GM12873 (cell line): ENCODE results near the gene PPFIA4.

Experiments
- TF ChIP-seq, protein P1 (sequence below): IDR thresholded peaks from 2 replicates; pipeline ENCODE4 v1.5.1; 2012; ENCODE audit warnings: low read depth, mild to moderate bottlenecking, moderate library complexity, low read length, control low read depth; ENCODE audit not compliant: insufficient read depth; ENCODE audit errors: missing control alignments

Gene PPFIA4

GRCh38 chr1:203117611-203118575 lies 91.6 kb downstream of the PPFIA4 start:
- TF ChIP-seq, protein P1, sequence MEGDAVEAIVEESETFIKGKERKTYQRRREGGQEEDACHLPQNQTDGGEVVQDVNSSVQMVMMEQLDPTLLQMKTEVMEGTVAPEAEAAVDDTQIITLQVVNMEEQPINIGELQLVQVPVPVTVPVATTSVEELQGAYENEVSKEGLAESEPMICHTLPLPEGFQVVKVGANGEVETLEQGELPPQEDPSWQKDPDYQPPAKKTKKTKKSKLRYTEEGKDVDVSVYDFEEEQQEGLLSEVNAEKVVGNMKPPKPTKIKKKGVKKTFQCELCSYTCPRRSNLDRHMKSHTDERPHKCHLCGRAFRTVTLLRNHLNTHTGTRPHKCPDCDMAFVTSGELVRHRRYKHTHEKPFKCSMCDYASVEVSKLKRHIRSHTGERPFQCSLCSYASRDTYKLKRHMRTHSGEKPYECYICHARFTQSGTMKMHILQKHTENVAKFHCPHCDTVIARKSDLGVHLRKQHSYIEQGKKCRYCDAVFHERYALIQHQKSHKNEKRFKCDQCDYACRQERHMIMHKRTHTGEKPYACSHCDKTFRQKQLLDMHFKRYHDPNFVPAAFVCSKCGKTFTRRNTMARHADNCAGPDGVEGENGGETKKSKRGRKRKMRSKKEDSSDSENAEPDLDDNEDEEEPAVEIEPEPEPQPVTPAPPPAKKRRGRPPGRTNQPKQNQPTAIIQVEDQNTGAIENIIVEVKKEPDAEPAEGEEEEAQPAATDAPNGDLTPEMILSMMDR, result peak; percentile 59

- TF ChIP-seq, protein P1, result no peak
Observed at GRCh38 chr1:203120325-203121153, 94.2 kb downstream of the PPFIA4 start.

- TF ChIP-seq, protein P1, result no peak
Observed at GRCh38 chr1:203121186-203122015, 95.1 kb downstream of the PPFIA4 start.

DNA sequence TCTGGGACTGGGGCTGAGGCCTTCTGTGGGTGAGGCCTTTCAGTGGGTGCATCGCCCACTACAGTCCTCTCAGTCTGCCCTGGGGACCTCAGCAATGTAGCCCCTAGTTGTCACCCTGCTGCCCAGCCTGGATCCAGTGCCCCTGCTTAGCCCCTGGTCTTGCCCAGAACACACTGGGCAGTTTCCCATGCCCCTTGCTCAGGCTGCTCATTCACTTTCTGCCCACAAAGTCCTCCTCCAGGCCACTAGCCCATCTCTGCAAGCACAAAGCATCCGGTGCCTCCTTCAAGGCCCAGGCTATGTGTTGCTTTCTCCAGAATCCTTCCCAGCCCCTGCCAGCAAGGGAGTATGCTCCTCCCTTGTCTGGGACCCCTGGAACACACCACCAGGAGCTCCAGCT lies 95.9 kb downstream of the PPFIA4 start:
- TF ChIP-seq, protein P1, result no peak

DNA sequence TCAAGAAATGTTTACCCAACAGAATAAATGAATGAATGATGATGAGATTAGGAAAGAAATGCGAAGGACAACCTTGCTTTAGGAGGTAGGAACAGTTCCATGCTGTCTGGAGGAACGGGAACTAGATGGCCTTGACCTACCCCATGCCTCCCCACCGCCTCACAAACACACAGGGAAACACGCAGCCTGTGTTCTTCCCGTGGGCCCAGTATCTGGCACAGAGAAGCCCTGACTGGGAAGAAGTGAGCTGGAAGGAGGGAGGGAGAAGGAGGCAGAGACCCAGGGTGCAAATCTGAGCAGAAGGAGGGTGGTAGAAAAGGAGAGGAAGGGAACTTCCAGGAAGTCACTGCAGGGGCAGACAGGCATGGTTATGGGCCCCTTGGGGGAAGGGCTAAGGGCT lies 97.7 kb downstream of the PPFIA4 start:
- TF ChIP-seq, protein P1, result no peak

DNA sequence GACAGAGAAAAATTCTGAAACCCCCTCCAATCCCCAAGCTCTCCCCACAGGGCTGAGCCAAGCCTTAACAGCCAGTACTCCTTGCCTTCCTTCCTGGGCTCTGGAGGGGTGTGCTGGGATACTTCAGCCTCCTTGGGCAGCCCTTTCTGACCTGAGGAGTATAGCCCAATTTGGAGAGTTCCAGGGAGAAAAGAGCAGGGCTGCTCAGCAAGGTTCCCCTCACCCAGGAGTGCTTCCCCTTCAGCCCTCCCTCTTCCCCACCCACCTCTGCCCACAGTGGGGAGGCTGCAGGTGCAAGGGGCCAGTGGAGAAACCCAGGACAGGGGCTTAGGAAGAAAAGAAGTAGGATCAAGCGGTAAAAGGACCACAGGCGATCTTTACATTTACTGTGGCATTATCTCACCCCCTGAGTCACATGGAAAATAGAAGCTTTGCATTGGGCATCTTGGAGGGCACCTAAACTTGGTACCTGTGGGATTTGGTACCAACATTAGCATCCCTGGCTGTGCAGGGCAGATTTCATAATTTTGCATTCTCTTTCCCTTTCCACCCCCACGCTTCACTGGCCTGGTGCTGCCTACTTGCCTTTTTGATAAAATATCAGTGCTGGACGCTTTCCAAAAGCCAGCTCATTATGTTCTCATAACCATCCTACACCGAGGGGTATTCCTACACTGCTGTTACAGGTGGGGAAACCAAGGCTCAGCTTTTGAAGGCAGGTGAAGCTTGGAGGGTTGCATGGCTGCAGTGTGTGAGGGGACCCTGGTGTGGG lies 98.4 kb downstream of the PPFIA4 start:
- TF ChIP-seq, protein P1, result no peak
